GM19397 (cell line): Measurements from ENCODE around the gene LIPN.

ENCODE experiments used
- ATAC-seq: cut with Tn5 transposase; IDR thresholded peaks from one replicate; pipeline ENCODE4 v1.9.1; 2021; ENCODE audit warnings: mild to moderate bottlenecking, moderate library complexity; ENCODE audit not compliant: unreplicated experiment

Gene LIPN

DNA sequence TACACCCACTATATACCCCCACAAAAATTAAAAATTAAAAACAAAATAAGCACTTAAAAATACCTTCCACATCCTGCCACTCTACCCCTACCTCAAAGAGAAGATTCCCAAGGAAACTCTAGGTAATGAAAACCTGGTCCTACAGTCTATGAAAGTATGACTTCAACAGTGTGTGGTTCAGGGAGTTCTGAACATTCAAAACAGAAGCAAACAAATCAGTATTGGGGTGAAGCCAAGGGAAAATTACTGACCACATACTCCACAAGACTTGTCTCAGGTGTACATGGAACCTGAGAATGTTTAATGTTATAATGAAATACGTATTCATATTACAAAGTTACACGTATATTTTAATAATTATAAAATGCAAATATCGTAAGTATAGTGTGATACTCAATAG lies 22.4 kb downstream of the LIPN start:
- no peak for ATAC-seq

DNA sequence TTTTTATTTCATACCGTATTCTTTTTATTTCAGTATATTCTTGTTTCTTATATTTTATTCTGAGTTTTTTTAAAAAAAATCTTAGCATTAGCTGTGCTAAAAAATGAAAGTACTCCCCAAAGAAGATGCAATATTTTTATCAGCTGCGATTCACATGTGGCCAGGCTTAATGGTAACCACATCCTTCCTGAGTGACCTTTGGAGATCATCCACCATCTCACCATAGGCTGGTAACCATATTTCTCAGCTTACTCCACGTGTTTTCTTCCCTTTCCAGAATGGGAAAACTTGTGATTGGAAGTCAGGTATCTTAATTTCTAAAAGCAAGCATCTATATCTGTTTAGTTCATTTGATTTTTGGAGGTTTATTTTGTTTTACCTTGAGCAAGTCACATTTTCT lies 23.9 kb downstream of the LIPN start:
- no peak for ATAC-seq

DNA sequence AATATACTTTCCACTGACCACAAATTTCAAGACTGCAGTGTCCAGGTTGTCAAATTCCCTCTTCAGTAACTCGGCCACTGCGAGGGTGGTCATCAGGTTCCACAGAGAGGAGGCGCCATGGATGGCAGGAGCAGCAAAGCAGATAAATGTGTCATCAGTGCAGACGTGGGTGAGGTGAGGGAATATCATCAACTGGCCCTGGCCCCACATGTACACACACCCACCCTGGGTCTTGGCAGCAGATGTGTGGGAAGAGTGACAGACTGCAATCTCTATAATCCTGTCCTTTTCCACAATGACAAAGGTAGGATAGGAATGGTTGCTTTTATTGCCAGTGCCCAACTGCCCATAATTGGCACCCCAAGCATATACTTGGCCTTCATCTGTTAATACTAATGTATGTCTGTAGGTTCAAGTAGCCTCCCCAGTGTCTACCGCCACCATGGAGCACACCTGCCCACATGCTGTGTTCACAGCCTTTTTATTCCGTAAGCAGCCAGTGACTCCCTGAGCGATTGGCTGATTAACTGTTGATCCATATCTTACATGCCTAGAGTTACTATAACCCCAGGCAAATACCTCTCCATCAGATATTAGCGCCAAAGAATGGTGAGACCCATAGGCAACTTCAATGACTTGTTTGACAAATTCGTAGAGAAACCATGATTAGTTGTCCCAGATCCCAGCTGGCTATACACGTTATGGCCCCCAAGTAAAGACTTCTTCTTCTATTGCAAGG lies 26.4 kb downstream of the LIPN start:
- no peak for ATAC-seq

DNA sequence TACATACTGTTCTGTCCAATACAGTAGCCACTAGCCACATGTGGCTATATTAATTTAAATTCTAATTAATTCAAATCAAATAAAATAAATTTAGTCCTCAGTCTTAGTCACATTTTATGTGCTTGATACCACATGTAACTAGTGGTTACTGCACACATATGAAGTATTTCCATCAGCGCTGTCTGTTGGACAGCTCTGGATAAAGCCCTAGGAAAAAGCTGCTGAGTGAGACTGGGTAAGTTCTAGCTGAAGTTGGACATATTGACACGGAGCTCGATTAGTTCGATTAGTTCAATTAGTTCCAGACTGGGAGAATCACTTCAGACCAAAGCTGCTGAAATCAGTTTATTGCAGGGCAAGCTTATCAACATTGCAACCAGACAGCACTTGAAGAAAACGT lies 27.6 kb downstream of the LIPN start:
- ATAC-seq: no peak

DNA sequence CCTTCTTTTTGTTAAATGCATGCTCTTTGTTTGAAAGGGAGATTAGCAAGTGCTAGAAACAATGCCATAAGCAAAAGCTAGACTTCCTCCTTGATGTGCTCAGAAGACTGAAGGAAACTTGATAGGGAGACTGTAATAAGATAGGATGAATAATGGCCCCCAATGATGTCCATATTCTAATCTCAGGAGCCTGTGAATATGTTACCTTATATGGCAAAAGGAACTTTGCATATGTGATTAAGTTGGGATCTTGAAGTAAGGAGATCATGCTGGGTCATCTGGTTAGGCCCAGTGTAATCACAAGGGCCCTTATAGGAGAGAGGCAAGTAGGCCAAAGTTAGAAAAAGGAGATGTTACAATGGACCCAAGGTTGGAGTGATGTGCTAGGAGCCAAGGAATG lies 29.1 kb downstream of the LIPN start:
- ATAC-seq: no peak

DNA sequence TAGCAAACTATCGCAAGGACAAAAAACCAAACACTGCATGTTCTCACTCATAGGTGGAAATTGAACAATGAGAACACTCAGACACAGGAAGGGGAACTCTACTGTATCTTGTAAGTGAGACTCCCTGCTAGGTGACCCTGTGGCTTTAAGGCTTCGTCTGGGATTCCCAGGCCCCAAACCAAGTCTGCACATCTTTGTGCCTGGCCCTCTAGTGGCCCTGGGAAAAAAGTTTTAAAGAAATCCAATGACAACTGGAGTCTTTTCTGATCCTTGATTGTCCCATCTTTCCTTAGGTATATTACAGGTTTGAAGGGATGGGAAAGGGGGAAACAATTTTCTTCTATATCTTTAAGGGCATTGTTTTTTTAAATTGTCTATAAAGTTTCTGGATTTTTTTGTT lies 32.1 kb downstream of the LIPN start:
- ATAC-seq: no peak

DNA sequence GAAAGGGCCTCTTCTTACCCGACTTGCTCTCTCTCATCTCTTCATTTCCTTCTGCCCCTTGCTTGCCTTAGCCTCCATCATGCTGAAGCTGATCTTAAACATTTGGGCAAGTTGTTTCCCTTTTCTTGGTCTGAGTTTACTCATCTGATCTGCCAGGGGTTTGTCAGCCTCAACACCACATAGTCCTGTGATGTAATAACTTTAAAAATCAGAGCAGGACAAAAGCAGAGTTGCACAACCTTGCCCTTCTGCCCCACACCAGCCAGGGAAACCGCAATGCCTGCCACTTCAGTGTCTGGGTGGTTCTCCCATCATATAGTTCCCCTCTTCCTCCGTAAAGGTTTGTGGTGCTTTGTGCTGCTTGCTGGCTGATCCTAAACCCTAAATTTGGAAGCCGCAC lies 32.8 kb downstream of the LIPN start:
- ATAC-seq: no peak

DNA sequence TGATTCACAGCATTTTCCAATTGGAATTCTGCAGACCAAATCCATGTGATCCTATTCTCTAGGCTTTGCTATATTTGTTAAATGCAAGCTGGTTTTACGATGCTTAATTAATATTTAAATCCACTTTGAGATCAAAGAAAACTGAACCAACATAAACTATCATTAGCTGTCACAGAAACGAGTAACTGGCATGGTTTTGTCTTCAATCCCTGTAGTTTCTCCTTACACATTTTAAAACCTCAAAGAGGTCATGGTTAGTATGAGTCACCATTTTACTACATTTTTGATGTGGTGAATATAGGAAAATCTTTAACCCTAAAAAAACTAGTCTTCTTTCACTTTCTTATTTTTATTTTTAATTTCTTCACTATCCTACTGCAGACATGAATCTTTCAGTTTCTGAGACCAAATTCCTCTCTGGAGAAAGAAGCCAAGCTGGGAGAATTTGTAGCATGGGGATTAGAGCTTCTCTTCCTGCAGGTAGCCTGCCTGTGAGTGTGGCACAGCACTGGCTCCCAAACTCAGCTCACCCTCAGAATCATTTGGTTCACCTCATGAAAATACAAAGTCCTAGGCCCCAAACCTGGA lies 34.0 kb downstream of the LIPN start:
- ATAC-seq: no peak

DNA sequence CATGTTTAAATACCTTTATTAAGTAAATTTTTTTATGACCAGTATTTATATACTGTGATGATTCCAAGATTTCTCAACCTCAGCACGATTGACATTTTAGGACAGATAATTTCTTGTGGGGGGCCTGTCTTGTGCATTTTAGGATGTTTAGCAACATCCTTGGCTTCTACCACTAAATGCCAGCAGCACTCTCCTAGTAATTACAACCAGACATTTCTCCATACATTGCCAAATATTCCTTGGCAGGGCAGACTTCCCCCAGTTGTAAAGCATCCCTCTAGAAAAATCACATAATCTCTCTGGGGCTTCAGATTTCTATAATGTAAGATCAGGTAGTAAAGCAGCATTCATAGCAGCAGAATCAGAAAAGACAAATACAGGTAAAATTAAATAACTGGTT lies 34.9 kb downstream of the LIPN start:
- ATAC-seq: no peak

DNA sequence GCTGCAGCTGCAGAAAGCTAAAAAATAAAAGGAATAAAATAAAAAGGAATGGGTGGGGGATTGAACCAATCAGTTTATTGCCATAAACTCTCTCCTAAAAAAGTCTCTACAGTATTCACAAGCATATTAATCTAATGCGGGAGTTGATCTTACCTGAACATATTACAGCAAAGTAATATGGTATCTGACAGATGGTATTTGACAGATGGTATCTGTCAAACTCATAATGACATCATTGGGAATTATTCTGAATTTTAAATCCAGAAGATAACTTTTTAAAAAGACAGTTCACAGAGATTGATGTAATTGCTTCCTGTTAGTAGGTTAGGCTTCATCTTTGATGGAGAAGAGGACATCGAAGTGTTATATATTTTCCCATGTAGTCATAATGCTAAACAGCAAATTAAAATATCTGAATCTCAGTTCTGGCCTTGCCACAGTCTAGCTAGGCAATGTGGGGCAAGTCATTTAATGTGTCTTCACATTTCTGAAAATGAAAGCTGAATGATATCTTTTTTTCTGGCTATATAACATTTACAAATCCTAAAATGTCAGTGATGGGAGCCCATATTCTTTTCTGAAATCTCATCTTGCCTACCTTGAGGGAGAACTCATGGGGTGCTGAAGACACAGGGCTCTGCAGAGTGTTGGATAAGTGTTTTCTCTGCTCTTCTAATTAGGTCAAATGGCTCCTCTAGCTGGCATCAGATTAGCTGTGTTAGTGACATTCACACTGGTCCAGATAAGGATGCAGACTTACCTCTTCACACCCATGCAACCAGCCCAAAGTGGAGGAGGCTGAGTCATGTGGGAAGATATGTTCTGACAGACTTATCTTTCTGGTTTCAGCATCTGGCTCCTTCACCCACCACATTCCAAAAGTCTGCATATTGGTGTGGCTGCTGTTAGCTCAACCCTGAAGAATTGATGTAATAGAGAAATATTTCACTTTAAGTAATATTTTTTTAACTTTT lies 40.6 kb downstream of the LIPN start:
- ATAC-seq: no peak

DNA sequence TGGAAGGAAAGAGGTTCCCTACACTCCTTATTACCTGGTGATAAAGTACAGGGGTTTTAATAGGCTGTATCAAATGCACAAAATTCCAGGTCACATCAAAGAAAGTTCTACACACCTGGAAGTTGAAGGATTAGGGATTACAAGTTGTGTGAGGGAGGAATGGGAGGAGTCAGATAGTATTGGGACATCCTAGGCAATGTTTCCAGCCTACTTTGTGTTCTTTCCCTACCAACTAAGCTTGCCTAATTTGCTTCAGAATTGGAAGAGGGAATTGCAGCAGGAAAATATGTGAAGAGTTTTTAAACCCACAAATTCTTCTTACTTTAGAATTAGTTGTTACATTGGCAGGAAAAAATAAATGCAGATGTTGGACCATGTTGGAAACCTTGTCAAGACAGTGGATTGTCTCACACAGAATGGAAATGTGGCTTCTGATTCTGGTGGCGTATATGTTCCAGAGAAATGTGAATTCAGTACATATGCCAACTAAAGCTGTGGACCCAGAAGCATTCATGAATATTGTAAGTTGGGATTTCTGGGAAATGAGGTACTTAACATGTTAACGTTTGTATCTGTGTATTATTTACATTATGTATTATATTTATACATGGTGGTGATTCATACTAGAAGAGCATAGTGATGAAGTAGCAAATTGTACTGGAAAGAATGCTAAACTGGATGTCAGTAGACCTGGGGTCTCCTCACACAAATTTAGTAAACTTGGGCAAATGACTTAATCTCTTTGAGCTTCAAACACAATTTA lies 42.9 kb downstream of the LIPN start, which contains the start of gene LIPM:
TSS of gene LIPM (plus strand) at position 208 of the 763 bp plus-strand sequence. CDS start at position 375, 167 bp downstream.
- no peak for ATAC-seq

DNA sequence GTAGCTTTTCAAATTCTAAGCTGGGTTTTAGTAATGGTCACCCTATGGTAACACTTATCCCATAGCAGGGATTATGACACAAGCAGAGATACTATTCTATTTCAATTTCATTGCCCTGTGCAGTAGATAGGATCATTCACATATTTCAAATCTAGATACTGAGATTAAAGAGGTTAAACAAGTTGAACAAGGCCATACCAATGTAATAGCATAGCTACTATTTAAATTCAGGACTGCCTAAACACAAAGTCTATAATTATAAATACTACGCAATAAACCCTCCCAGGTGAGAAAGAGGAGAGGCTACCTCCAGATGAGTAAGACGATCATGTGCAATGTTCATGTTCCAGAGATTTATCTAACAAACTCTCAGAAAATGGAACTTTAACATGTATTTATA lies 43.8 kb downstream of the LIPN start:
- no peak for ATAC-seq

DNA sequence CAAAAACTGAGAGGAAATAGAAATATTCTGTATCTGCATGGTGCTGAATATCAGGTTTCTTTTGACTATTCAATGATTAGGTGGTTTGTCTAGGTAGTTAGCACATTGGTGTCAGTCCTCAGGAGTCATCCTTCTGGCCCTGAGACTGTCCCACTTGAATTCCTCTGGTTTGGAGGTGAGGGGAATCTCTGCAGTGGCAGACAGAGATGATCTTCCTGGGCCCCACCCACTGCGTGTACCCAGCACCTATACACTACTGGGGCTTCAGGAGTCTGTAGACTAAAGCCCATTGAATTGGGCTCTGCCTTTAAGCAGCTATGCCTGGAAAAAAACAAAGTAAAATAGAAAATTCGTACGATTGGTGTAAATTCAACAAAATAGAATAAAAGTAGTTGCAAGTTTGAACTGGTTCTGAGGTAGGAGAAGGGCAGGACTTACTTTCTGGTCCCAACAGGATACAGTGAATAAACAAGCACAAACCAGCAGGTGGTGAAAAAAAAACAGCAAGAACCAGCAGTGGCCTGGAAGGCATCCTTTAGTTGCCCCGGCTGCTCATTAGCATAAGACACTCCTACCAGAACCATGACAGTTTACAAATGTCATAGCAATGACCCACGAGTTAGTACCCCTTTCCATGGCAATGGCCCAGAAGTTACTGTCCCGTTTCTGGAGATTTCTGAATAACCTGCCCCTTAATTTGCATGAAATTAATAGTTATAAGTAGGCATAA lies 44.4 kb downstream of the LIPN start:
- no peak for ATAC-seq

DNA sequence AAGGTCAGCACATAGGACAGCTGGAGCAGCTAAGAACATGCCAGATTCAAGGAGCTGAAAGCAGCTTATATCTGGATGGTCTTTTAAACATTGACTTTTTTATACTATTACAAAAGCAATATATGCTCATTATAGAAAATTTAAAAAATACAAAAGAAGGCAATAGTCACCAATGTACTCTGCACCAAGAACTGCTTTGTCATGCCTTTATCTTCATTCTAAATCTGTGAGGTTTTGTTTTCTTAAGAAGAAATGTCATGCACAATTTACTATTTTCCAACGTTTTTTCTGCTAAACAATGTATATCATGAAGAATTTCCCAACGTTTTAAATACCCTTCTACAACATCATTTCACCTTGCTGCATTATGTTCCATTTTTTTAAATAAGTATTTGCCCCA lies 45.5 kb downstream of the LIPN start:
- no peak for ATAC-seq

DNA sequence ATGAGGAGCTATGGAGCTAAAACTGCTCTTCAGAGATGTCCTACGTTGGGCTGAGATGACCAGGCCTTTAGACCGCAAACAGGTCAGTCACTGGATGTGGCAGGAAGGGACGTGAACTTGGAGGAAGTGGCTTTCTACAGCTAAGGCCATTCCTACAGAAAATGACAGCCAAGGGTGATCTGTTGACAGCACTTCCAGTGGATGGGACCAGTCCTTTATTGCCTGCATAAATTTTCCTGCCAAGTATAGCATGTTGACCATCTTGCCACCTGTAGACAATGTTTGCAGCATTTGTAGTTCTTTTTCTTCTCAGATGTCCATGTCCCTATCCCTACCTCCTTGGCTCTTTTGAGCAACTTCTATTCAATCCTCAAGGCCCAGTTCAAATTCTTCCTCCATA lies 46.1 kb downstream of the LIPN start:
- ATAC-seq: no peak

DNA sequence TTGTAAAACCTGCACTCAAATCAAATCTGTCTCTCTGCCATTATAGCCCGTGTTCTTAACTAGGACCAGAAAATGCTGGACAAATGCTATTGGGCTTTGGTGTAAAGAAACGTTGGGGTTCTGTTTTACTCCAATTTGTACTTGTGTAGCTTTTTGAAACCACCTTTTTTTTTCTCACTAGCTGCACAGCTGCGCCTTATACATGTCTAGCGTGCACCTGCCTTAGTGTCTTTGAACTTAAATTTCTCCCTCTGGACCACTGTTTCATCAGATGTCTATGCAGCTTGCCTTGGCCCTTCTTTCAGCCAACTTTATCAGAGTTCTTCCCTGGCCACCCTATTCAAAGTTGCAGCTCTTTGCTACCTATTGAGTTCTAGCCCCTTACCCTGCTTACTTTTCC lies 49.8 kb downstream of the LIPN start:
- ATAC-seq: no peak

DNA sequence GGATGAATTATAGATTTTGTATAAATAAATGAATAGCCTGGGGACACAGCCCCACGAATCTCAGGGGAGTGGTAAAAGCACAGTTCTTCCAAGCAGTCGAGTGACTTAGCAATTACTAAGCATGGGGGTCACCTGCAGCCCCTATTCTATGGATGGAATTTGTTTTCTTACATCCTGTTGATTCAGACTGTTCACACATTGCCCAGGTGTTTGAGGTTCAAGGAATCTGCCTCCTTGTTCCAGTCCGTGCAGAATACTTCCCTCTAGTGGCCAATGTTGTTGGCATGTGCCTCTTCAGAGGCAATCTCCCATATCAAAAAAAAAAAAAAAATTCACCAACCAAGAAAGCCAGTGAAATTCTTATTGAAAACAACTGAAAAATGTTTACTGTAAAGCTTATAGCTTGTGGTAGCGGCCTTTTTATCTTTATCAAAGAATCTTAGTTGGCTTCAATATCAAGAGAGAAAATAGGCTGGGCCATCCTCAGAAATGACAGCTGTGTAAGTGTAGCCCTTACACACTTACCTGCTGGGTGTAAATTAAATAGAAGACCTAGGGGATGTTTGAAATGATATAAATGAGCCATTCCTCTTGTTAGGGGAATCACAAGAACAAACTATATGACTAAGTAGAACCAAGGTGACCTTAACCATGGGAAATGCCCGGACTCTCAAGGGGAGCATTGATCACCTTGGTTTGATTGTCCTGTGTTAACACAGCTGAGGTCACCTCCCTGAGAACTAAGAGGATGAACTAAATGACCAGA lies 50.6 kb downstream of the LIPN start:
- ATAC-seq: no peak

DNA sequence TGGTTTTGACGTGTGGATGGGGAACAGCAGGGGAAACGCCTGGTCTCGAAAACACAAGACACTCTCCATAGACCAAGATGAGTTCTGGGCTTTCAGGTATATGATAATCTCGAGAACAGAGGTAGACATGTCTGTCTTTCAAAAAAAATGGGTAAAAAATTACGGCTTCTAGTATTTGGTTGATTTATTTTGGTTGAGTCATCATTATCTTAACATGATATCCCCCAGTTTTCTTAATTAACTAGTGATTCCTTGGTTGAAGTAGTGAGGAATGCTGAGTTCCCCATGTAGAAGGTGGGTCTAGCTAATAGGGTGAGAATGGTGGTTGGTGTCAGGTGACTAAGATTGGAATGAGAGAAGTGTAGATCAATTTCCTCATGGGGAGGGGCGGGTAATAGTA lies 53.4 kb downstream of the LIPN start:
- ATAC-seq: no peak

DNA sequence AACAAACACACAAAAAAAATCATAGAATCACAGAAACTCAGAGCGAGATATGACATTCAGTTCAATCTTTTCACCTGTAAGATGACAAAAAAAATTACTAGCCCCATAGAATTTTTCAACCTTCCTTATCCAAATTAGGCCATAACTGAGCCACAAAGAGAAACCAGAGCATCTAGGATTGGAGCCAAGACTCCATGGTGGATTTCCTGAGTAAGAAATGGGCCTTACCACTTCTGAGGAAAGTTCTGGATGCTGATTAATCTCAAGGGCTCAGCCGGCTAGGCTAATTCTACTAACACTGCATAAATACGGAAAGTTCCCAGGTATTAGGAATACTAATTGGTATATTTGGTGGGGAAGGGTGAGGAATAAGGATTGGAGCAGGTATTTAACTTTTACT lies 59.5 kb downstream of the LIPN start:
- ATAC-seq: no peak
